Activated CD8-positive, alpha-beta memory T cell treated with anti-CD3 and anti-CD28 coated beads, Interleukin-2, amount 50 U/mL, for 4 hours (primary cell): Measurements from ENCODE around the gene NAA60.
A peak's percentile ranks its signal among the peaks of the same experiment; 100 is the strongest.
"Not testable (repeated sequence)": the region's sequence is repeated elsewhere in the genome, so short reads cannot be mapped to it uniquely, and the experiment has no call there.

Experiments used
- DNase-seq: peaks from one replicate; pipeline ENCODE4 v3.0.0-alpha.2; 2020

The NAA60 gene

GRCh38 chr16:3484318-3485096, 41.0 kb downstream of the NAA60 start:
- no peak for DNase-seq

- DNase-seq = no peak
Measured at GRCh38 chr16:3485097-3485745, 41.7 kb downstream of the NAA60 start.

- DNase-seq = no peak
Measured at GRCh38 chr16:3485821-3486505, 42.5 kb downstream of the NAA60 start.

- no peak for DNase-seq
Measured at GRCh38 chr16:3486506-3487215, 43.2 kb downstream of the NAA60 start.

GRCh38 chr16:3487521-3488410, 44.3 kb downstream of the NAA60 start:
- no peak for DNase-seq

- DNase-seq = no peak
Measured at GRCh38 chr16:3488801-3489200, 45.3 kb downstream of the NAA60 start.

GRCh38 chr16:3490911-3491629, 47.6 kb downstream of the NAA60 start:
- DNase-seq = no peak

GRCh38 chr16:3492356-3492755, 48.9 kb downstream of the NAA60 start:
- no peak for DNase-seq

- DNase-seq = no peak
Measured at GRCh38 chr16:3494386-3494973, 51.0 kb downstream of the NAA60 start.

GRCh38 chr16:3495176-3495575, 51.7 kb downstream of the NAA60 start, which contains the start of gene C16orf90:
C16orf90 (minus strand) TSS chr16:3495489; CDS start chr16:3495421, 68 bp downstream.
- no peak for DNase-seq

- DNase-seq = no peak
Measured at GRCh38 chr16:3496386-3496785, 52.9 kb downstream of the NAA60 start.

- no peak for DNase-seq
Measured at GRCh38 chr16:3497771-3498170, 54.3 kb downstream of the NAA60 start.

GRCh38 chr16:3498988-3499387, 55.5 kb downstream of the NAA60 start:
- DNase-seq = no peak

GRCh38 chr16:3501412-3501761, 57.9 kb downstream of the NAA60 start:
- not testable (repeated sequence) for DNase-seq

GRCh38 chr16:3501783-3502400, 58.4 kb downstream of the NAA60 start:
- DNase-seq = no peak

- peak; percentile 55 for DNase-seq
Measured at GRCh38 chr16:3503523-3503922, 60.0 kb downstream of the NAA60 start.

- no peak for DNase-seq
Measured at GRCh38 chr16:3508736-3509135, 65.3 kb downstream of the NAA60 start.

- peak; percentile 70 for DNase-seq
Measured at GRCh38 chr16:3509470-3509928, 66.0 kb downstream of the NAA60 start.

- no peak for DNase-seq
Measured at GRCh38 chr16:3510416-3510815, 66.9 kb downstream of the NAA60 start.
